Right atrium auricular region (tissue), 2 donors: Measurements from ENCODE around the gene KCNJ8. TPM values are rescaled to one million over a fixed set of nuclear protein-coding genes. Genes with fewer than 3 reads are reported as not detected.

Experiments
- DNase-seq: peaks from one replicate; pipeline ENCODE4 v3.0.0-alpha.2; 2019; ENCODE audit warnings: low spot score
- H3K27ac ChIP-seq, 2 donors: fragments of 200-600 bp; sonication (generic); 1 replicate in 1 of 2; 2 replicates in 1 of 2; pipeline ENCODE4 v1.5.1; 2016 to 2019
- H3K27me3 ChIP-seq, 2 donors: fragments of 200-600 bp; sonication (generic); one replicate each; pipeline versions ENCODE4 v1.5.1 to v1.6.0; 2017 to 2019
- H3K36me3 ChIP-seq: fragments of 200-600 bp; sonication (generic); one replicate; pipeline ENCODE4 v1.5.1; 2016
- H3K4me1 ChIP-seq, 2 donors: fragments of 200-600 bp; sonication (generic); one replicate each; pipeline versions ENCODE4 v1.5.1 to v1.6.0; 2017 to 2019
- H3K4me3 ChIP-seq, 2 donors: fragments of 200-600 bp; sonication (generic); 1 replicate in 1 of 2; 2 replicates in 1 of 2; pipeline ENCODE4 v1.5.1; 2017 to 2019; ENCODE audit warnings: mild to moderate bottlenecking in 1 of 2, moderate library complexity in 1 of 2
- H3K9me3 ChIP-seq, 2 donors: fragments of 200-600 bp; sonication (generic); one replicate each; pipeline ENCODE4 v1.5.1; 2019
- total RNA-seq, 2 donors: library from RNA; depleted of rRNA; stranded (reverse); fragments of >200 nt; gene quantifications; one replicate each; pipeline ENCODE4 v1.1.0, GENCODE V29; 2016
- TF ChIP-seq, protein P1 (sequence below), 2 donors: fragments of 200-600 bp; sonication (generic); IDR thresholded peaks; one replicate each; pipeline ENCODE4 v1.5.1; 2019; ENCODE audit warnings: antibody characterized with exemption in 2 of 2

Gene KCNJ8
- 10 to 100 TPM; 25.4 to 37.1 TPM for total RNA-seq

DNA sequence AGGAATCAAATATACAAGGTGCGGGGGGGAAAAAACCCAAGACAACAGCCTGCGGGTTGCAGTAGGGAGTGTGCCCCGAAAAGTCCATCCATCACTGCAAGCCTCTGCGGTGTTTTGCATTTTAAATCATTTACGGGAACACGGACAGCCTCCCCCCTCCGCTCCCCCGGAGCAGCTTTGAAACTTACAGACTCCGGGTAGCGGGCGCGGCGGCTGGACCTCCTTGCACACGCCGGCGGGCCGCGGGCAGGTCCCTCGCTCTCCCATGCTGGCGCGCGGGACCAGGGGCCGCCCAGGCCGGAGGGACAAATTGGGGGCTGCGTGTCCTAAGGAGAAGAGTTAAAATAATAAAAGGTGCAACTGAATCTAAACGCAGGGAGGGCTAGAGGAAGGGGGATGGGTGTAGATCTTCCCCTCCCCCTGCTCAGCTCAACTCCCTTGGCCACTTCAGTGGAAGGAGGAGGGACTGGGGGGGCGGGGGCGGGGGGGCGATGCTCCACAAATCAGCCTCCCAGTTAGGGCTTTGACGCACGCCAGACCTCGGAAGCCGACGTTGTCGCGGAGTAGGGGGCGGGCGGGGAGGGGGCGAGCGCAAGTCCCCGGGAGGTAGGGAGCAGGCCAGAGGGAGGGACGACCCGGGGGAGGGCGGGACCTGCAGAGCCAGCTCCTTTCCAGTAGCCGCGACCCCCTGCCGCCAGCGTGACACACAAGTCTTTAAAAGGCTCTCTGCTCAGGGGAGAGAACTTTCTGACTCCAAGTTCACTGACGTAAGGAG lies at the start of gene KCNJ8:
TSS of gene KCNJ8 (minus strand) at position 349 of the 775 bp plus-strand sequence. CDS start 1,090 bp downstream, outside the sequence.
- H3K4me1 ChIP-seq: peaks cover 0 to 16% of the 10 kb centered on the region in 2 donors
- H3K36me3 ChIP-seq: no peaks in the 10 kb centered on the region
- peak within 1 kb of the TSS; percentile 87 to 91 for H3K27ac ChIP-seq
- TF ChIP-seq, protein P1, sequence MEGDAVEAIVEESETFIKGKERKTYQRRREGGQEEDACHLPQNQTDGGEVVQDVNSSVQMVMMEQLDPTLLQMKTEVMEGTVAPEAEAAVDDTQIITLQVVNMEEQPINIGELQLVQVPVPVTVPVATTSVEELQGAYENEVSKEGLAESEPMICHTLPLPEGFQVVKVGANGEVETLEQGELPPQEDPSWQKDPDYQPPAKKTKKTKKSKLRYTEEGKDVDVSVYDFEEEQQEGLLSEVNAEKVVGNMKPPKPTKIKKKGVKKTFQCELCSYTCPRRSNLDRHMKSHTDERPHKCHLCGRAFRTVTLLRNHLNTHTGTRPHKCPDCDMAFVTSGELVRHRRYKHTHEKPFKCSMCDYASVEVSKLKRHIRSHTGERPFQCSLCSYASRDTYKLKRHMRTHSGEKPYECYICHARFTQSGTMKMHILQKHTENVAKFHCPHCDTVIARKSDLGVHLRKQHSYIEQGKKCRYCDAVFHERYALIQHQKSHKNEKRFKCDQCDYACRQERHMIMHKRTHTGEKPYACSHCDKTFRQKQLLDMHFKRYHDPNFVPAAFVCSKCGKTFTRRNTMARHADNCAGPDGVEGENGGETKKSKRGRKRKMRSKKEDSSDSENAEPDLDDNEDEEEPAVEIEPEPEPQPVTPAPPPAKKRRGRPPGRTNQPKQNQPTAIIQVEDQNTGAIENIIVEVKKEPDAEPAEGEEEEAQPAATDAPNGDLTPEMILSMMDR (IDR thresholded peaks at IDR 0.05): no peak
- H3K9me3 ChIP-seq: no peaks in the 10 kb centered on the region
- peak within 1 kb of the TSS; percentile 59 to 72 for H3K4me3 ChIP-seq
- no peaks in the 10 kb centered on the region for H3K27me3 ChIP-seq
- peak; percentile 83 for DNase-seq

DNA sequence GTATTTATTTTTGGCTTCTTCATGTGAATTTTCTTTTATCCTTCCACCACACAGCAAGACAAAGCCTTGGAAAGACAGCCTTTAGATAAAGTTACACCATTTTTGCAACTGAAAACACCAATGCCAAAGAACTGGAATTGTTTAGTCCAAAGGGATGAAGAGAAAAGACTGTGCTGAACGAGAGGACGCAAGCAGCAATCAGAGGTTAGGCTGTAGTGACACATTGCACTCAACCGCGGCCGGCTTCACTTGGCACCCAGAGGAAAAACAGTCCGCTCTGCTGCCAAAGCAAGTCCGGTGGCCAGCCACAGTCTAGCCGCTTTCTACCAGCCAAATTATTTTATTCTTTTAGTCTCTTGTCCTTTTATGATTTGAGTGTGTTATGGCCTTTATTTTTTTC lies 49.1 kb upstream of the KCNJ8 start:
- Histone ChIP-seq H3K9me3 (no peaks in the 10 kb centered on the region), H3K36me3 (no peaks in the 10 kb centered on the region), H3K4me1 (peaks cover 0 to 20% of the 10 kb centered on the region in 2 donors), H3K27me3 (no peaks in the 10 kb centered on the region), H3K27ac (peak overlapping the region; percentile 32 to 65), H3K4me3 (no peak overlapping the region)
- TF ChIP-seq, protein P1 (IDR thresholded peaks at IDR 0.05): no peak
- DNase-seq: peak; percentile 82

DNA sequence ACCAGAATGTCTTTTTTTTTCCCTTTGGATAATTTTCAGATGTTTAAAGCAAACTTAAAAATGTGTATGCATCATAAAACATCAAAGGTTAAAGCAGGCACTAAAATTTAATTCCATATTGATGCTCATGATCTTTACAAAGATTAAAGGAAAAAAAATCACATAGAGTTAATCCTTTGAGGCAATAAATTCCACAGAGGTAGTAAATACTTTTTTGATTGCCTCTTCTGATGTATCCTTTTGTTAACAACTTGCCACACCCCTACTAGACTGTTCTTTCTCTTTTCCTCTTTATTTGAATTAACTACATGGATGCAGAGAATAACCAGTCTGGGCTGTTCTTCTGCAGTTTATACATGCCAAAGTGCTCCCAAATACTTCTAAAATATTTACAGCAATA lies 45.2 kb upstream of the KCNJ8 start:
- H3K4me1 ChIP-seq: peaks cover 0 to 14% of the 10 kb centered on the region in 2 donors
- no peaks in the 10 kb centered on the region for H3K9me3 ChIP-seq
- TF ChIP-seq, protein P1 (IDR thresholded peaks at IDR 0.05): no peak
- no peaks in the 10 kb centered on the region for H3K27me3 ChIP-seq
- no peaks in the 10 kb centered on the region for H3K36me3 ChIP-seq
- DNase-seq: no peak
- peak overlapping the region; percentile 0 to 55 for H3K27ac ChIP-seq
- H3K4me3 ChIP-seq: no peak overlapping the region

DNA sequence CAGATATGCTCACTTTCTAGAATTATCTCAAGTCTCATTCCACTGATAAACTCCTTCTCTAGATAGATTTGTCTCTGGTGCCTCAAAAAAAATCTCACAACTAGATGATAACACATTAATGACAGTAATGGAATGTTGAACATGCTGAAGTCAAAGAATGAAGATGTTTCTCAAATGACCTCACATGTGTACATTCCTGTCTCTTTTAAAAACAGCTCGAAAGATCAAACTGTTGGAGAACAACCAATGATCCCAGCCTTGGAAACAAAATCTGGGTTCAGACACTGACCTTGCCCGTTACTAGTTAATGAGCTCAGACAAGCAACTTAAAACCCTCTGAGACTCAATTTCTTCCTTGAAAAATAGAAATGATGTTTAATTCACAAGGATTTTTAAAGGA lies 44.7 kb upstream of the KCNJ8 start:
- TF ChIP-seq, protein P1 (IDR thresholded peaks at IDR 0.05): no peak
- DNase-seq: no peak
- H3K36me3 ChIP-seq: no peaks in the 10 kb centered on the region
- H3K4me3 ChIP-seq: no peak overlapping the region
- H3K9me3 ChIP-seq: no peaks in the 10 kb centered on the region
- peak overlapping the region; percentile 0 to 55 for H3K27ac ChIP-seq
- H3K4me1 ChIP-seq: peaks cover 0 to 14% of the 10 kb centered on the region in 2 donors
- H3K27me3 ChIP-seq: no peaks in the 10 kb centered on the region

DNA sequence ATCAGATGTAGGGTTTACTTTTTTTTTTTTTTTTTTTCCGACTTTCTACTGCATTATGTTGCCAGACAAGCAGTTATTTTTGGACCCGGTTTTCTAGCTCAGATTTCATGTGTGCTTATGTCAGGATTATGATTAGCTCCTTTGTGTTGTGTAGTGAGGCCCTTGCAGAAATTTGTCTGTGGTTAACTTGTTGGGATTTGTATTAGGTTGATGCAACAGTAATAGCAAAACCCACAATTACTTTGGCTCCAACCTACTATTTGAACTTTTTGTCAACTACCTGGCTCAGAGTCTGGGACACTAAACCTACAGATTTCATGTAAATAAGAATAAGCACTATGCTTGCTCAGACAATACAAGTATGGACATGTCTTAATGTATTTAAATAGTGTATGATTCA lies 44.1 kb upstream of the KCNJ8 start:
- no peaks in the 10 kb centered on the region for H3K9me3 ChIP-seq
- H3K27ac ChIP-seq: peak overlapping the region in 1 of 2 donors; percentile 55
- H3K27me3 ChIP-seq: no peaks in the 10 kb centered on the region
- DNase-seq: no peak
- TF ChIP-seq, protein P1 (IDR thresholded peaks at IDR 0.05): no peak
- H3K4me1 ChIP-seq: peaks cover 0 to 20% of the 10 kb centered on the region in 2 donors
- H3K36me3 ChIP-seq: no peaks in the 10 kb centered on the region
- H3K4me3 ChIP-seq: no peak overlapping the region
